ENCODE measurements around the gene NR1I3.

Gene NR1I3

DNA sequence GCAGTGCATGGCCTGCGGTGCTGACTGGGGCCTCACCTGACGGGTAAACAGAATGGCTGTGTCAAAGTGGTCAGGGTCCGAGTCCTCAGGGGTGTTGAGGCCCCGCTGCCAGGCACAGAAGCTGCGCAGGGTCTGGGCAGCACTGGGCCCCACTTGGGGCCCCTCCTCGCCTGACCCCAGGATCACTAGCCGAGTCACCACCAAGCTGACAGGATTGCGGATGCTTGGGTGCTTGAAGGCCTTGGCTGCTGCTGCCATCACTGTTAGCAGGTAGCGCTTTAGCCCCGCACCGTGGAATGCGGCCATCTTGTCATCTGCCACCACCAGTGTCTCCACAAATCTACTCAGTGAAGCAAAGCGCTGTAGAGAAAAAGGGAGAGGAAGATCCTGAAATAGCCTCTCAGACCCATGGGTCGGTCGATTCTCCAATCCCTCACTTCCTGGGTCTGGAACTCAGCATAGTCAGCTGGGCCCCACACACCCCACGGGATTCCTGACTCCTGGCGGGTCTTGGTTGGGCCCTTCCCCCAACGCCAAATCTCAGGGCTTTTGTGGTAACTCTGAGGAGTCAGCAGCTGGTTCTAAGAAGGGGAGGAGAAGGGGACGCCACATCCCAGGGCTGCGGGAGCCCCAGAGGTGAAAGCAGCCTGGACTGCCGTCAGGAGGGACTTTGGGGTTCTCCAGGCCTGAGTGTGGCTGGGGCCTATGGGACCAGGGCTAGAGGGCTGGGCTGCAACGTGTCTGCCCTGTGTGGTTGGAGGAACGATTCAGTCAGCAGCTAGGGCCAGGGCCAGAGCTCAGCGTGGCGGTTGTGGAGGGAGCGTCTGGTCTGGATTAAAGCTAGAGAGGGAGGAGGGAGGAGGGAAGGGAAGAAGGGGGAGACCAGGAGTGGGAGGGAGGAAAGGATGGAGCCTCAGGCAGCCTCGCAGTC, 41.2 kb downstream of the NR1I3 start:
- no peak overlapping the region for H3K4me3 ChIP-seq (ENCODE audit: low read depth, low read length)

DNA sequence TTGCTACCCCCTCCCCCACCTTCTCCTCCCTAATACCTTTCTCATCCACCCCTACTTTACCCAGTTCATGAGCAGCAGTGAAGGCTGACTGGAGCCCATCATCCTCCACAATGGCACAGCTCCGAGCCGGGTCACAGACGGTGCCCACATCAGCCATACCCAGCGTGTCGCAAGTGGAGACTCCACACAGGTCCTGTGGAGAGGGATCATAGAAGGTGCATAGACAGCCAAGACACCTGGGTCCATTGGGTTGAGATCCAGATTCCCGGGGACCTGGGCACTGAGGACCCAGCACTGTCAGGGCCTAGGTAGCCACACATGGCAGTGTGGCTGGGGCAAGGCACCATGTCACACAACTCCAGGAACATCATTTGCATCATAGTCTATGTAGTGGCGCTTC, 41.9 kb downstream of the NR1I3 start:
- no peak overlapping the region for H3K4me3 ChIP-seq (ENCODE audit: low read depth, low read length)

DNA sequence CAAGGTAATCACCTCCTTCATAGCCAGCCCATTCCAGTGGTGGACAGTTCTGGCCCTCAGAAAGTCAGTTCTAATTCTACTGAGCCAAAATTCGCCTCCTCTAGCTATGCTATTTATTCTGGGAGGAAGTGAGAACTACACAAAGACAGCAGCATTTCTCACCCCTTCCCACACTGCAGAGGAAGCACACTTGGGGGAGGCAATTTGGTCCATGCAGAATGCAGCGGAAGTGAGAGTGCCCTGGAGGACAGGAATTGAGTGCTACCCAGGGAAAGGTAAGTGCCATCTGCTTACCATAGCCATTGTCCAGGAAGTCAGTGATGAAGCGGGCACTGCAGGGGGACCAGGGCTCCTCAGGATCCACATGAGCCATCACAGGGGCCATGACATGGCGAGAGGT, 42.8 kb downstream of the NR1I3 start:
- H3K4me3 ChIP-seq (ENCODE audit: low read depth, low read length), result no peak overlapping the region

DNA sequence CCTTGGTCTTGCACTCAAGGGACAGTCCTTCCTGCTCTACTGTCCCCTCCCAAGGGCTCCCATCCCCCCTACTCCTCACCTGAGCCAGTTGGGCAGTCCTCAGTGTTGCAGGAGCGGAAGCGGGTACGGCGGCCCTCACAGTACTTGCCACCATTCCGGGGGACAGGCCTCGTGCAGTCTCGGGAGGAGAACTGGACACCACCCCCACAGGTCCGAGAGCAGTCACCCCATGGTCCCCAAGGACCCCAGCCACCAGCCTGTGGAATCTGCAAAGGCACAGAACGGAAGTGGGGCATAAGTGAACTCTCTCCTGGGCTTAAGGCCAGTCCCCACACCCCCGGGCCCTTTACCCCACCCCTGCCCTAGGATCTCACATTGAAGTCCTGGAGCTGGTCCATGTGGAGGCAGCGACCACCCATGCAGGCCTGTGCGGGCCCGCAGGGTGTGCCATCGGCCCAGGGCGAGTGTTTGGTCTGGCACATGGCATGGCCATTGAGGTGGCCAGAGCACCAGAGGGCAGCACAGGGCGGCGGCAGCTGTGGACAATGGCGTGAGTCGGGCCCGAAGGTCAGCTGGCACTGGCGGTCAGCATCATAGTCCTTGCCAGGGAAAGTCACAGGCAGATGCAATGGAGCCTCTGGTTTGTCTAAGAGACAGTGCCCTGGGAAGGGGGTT, 44.3 kb downstream of the NR1I3 start:
- no peak overlapping the region for H3K4me3 ChIP-seq (ENCODE audit: low read depth, low read length)

DNA sequence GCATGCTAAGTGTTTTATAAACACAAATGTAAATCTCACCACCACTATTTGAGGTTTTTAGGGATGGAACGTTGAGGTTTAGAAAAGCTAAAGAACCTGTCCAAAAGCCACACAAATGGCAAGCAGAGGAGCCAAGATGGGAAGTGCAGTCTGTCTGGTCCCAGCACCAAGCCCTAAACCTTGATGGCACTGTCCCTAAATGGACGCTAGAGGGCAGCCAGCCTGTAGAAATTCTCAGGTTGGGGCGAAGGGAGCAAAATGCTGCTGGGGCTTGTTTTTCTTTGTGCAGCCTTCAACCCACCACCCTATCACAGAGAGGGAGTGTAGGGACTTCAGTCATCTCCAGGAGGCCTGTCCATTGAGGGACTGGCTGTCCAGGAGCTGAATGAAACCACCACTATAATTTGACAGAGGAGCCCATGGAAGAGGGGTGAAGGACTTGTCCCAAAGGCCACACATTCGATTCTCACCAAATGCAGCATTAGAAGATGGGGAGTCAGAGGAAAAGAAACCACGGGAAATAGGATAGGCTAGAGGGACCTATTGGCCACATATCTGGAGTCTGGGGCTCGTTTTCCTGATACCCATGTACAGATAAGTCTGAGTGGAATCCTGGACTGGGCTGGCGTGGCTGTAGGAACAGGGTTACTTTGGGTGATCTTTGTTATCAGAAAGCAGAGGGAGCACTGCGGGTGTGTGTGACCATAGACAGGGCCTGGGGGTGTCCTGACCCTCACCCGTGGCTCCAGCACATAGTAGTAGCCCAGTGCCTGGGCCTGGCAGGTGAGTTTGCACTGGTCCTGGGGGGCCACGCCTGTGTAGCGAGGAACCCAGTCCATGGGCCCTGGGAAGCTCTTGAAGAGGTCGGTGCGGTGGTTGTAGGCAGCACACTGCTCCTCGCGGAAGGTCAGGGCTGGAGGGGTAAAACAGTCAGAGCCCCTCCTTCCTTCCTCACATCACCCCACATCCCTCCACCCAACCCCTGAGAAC, 45.2 kb downstream of the NR1I3 start:
- H3K4me3 ChIP-seq (ENCODE audit: low read depth, low read length), result no peak overlapping the region

DNA sequence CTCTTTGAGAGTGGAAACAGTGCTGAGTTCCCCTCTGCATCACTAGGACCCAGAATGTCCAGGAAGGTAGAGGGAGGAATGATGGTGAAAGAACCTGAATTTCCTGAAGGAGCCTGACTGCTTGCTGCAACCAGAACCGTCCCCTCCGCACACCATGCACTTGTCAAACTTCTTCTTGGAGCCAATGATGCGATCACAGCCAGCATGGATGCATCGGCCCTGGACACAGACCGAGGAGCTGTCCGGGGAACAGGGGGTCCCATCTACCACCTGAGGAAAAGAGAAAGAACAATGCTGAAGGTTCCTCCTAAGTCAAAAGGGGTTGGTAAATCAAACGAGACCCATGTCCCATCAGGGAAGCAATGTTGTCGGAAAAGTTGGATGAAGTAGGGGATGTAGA, 46.0 kb downstream of the NR1I3 start:
- no peak overlapping the region for H3K4me3 ChIP-seq (ENCODE audit: low read depth, low read length)

DNA sequence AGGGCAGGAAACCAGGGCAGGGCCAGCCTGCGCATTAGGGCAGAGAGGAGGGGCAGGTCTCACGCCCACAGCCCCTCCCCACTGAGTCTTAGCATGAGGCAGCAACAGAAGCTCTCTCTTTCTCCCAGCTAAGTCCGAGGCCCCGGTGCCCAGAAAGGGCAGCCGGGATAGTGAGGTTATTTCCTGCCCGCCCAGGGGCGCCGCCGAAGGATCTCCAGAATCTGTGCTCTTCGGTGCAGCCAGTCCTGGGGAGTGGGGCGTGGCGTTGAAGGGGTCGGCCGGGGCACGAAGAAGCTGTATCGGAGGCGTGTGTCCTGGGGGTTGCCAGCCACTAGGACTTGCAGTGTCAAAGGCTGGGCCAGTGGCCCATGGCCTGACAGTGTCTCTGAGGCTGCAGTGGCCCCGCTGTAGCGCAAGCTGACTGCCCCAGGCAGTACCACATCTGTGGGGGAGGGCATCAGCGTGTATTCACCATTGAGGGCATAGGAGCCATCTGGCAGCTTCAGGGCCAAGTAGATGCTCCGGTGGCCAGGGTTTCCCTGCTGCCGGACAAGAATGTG, 47.0 kb downstream of the NR1I3 start:
- H3K4me3 ChIP-seq (ENCODE audit: low read depth, low read length), result no peak overlapping the region

DNA sequence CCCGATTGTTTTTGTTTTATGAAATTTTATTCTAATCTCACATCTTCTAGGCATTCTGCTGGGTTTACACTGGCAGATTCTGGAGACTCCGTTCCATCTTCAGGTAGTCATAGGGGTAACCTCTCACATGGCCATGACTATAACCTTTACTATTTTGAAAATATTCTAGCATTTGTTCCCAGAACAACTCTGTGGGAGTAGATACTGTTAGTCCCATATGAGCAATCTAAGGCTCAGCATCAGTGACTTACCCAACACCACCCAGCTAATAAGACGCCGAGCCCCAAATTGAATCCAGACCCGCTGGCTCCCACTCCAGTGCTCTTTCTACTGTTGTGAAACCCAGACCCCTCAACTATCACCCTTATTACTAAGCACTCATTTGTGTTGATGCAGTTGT, 49.0 kb downstream of the NR1I3 start:
- H3K4me3 ChIP-seq (ENCODE audit: low read depth, low read length), result no peak overlapping the region

DNA sequence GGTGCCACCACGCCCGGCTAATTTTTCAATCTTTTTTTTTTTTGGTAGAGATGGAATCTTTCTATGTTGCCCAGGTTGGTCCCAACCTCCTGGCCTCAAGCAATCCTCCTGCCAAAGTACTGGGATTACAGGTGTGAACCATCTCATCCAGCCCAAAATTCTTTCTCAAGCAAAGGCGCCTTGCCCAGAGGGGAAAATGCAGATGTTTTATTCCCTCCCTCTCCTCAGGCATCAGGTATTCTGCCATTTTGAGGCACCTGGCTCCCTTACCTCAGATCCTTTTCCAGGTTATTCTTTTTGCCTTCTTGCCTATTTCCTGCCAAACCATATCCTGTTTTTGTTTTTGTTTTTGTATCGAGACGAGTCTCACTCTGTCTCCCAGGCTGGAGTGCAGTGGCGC, 49.6 kb downstream of the NR1I3 start:
- no peak overlapping the region for H3K4me3 ChIP-seq (ENCODE audit: low read depth, low read length)

DNA sequence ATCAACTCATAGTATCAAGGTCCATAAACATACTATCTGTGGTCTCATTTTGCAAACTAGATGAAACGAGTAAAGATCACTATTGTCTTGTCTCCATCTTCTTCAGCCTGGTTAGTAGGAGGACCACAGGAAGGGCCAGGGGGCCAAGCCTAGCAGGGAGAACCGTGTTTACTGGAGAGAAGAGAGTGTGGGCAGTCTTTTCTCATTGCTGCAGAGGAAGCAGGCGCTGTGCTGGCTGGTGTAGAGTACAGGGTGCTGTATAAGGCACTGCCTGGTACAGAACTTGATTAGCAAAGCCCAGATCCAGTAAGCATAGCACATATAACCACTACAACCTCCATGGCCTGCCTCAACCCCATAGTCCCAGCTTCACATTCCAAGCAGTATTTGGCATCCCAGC, 50.7 kb downstream of the NR1I3 start:
- H3K4me3 ChIP-seq (ENCODE audit: low read depth, low read length), result no peak overlapping the region

DNA sequence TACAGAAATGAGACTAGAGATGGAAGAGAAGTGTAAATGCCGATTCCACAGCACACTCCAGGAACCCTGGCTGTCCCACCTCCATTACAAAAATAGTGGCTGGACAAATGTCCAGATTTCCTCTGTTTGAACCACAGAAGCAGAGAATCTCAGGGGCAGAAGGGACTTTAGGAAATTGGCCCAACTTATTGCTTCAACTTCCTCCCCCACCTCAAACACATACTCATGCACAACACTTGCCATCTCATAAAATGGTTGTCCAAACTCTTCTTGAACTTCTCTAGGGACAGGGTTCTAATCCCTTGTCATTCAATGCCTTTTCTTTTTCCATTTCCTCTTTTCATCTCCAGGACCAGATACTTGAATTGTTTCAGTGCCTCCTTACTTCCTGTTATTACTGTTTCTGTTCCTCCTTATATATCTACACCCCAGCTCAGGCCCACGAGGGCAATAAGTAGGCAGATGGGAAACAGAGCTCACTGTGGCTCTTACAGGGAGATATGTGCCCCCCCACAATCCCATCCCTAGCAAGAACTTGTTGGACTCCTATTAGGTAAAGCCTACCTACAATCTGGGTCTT, 52.2 kb downstream of the NR1I3 start:
- H3K4me3 ChIP-seq (ENCODE audit: low read depth, low read length), result no peak overlapping the region

DNA sequence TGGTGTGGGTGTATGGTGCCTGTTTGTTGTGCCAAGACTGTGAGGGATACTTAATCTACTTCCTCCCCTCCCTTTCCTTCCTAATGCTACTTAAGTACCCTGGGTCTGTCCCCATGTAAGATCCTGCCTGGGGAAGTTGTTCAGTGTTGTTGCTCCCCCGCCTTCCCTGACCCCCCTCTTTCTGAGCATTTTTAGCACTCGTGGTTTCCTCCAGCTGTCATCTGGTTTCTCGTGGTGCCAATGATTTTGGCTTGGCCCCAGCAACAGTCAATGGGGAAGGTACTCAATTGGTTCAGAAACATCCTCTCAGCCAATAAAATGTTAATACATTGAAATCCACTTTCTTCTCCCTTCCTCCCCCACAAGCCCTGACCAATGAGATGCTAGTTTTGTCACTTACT, 52.7 kb downstream of the NR1I3 start:
- no peak overlapping the region for H3K4me3 ChIP-seq (ENCODE audit: low read depth, low read length)

DNA sequence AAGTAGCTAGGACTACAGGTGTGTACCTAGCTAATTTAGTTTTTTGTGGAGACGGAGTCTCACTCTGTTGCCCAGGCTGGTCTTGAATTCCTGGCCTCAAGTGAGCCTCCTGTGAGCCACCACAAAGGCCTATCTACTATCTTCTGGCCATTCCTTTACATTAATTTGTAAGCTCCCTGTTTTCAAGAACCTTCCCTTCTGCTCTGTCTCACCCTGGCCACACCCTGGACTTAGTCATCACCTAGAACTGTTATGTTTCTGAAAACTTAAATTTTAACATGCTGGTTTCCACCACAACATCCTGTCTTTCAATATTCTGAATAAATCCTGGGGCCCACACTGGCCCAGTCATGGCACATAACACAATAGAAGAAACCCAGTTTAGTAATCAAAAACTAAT, 55.8 kb downstream of the NR1I3 start:
- no peak overlapping the region for H3K4me3 ChIP-seq (ENCODE audit: low read depth, low read length)

DNA sequence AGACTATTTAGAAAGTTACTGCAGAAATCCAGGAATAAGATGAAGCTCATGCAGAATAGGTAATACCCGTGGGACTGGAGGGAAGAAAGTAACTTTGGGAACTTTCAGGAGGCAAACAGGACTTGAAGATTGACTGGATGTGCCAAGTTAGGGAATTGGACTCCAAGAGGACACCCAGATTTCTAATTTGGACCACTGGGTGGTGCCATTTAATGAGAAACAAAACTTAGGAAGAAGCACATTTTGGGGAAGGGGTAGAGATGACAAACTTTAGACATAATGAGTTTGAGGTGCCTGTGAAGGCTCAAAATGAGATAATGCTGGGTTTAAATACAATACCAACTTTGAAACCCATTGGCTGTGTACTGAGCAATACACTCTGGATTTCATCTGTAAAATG, 57.4 kb downstream of the NR1I3 start:
- H3K4me3 ChIP-seq (ENCODE audit: low read depth, low read length), result no peak overlapping the region

DNA sequence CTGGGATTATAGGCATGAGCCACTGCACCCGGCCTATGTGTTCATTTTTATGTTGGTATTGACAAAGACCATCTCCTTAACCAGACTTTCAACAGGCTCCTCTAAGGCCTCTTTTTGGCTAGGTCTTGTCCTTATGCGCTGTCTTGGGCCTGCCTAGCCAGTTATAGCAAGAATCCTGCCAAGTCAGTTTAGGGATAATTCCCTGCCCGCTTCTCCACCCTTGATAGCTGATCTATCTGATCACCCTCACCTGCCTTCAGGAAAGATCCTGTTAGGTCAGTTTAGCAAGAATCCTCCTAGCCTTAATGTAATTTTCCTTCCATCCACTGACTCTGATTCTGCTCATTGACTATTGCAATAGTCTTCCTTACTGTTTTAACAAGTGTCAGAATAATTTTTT, 58.3 kb downstream of the NR1I3 start:
- H3K4me3 ChIP-seq (ENCODE audit: low read depth, low read length), result no peak overlapping the region
